HUES48 (cell line): ENCODE measurements around the gene STARD8.
"Not testable (repeated sequence)": the region's sequence is repeated elsewhere in the genome, so short reads cannot be mapped to it uniquely, and the experiment has no call there.

Experiments
- H3K27ac ChIP-seq: one replicate; pipeline ENCODE4 v1.7.0; 2013; ENCODE audit warnings: low read depth, low read length, inconsistent platforms
- H3K27me3 ChIP-seq: 2 replicates; pipeline ENCODE4 v1.6.1; 2013; ENCODE audit warnings: mild to moderate bottlenecking, low read length; ENCODE audit not compliant: control insufficient read depth, insufficient read depth
- H3K36me3 ChIP-seq: 2 replicates; pipeline ENCODE4 v1.6.1; 2013; ENCODE audit warnings: low read length; ENCODE audit not compliant: control insufficient read depth, insufficient read depth
- H3K4me1 ChIP-seq: 2 replicates; pipeline ENCODE4 v1.6.1; 2013; ENCODE audit warnings: mild to moderate bottlenecking, low read length; ENCODE audit not compliant: control insufficient read depth, insufficient read depth
- H3K4me3 ChIP-seq: 2 replicates; pipeline ENCODE4 v1.5.1; 2013; ENCODE audit warnings: mild to moderate bottlenecking, low read depth, low read length
- H3K9ac ChIP-seq: 2 replicates; pipeline ENCODE4 v1.6.1; 2013; ENCODE audit warnings: mild to moderate bottlenecking, low read depth, low read length, moderate library complexity
- H3K9me3 ChIP-seq: 2 replicates; pipeline ENCODE4 v1.6.1; 2013; ENCODE audit warnings: low read length; ENCODE audit not compliant: control insufficient read depth, insufficient read depth

Gene STARD8

DNA sequence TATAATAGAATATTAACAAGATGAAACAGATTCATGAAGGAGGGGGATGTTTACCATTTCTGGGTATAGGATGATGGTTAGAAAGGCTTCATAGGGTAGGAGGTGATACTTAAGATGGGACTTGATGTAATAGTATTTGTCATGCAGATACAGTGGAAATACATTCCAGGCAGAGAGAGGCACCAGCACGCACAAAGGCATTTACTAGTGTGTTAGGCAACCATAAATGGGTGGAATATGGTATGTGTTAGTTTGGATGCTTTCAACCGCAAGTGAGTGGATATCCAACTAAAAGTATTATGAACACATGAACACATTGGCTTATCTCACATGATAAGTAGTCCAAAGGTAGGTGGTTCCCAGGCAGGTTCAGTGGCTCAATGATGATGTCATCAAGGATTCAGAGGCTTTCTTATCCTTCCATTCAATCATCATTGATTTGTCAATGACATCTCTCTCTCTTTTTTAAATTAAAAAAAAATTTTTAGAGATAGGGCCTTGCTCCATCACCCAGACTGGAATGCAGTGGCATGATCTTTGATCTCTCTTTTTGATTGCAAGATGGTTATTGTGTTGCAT is 12.7 kb upstream of the STARD8 start:
- no peaks in the 10 kb centered on the region for H3K36me3 ChIP-seq
- no peak overlapping the region for H3K4me3 ChIP-seq
- no peaks in the 10 kb centered on the region for H3K4me1 ChIP-seq
- no peak overlapping the region for H3K9ac ChIP-seq
- H3K27ac ChIP-seq, result no peak overlapping the region
- peaks cover 24% of the 10 kb centered on the region for H3K9me3 ChIP-seq
- H3K27me3 ChIP-seq, result no peaks in the 10 kb centered on the region

- peaks cover 41% of the 10 kb centered on the region; the same call in 1 of the 2 replicates for H3K9me3 ChIP-seq
These were observed 6.8 kb upstream of the STARD8 start for GRCh38 chrX:68640661-68641060.

GRCh38 chrX:68644861-68645260 is 2.6 kb upstream of the STARD8 start:
- H3K27me3 ChIP-seq, result peaks cover 3% of the 10 kb centered on the region; the same call in 1 of the 2 replicates
- peaks cover 36% of the 10 kb centered on the region; the same call in 1 of the 2 replicates for H3K9me3 ChIP-seq
- H3K9ac ChIP-seq, result no peak overlapping the region
- H3K36me3 ChIP-seq, result no peaks in the 10 kb centered on the region
- H3K27ac ChIP-seq, result no peak overlapping the region
- peaks cover 5% of the 10 kb centered on the region; the same call in 1 of the 2 replicates for H3K4me1 ChIP-seq
- no peak overlapping the region for H3K4me3 ChIP-seq

More at GRCh38 chrX:68640661-68641060, 6.8 kb upstream of the STARD8 start:
- Histone ChIP-seq H3K9ac (no peak overlapping the region), H3K36me3 (no peaks in the 10 kb centered on the region), H3K4me1 (no peaks in the 10 kb centered on the region), H3K27ac (no peak overlapping the region), H3K27me3 (no peaks in the 10 kb centered on the region), H3K4me3 (no peak overlapping the region)

- H3K27me3 ChIP-seq, result peaks cover 3% of the 10 kb centered on the region; the same call in 1 of the 2 replicates
- peaks cover 5% of the 10 kb centered on the region; the same call in 1 of the 2 replicates for H3K4me1 ChIP-seq
These were observed 1.0 kb upstream of the STARD8 start for GRCh38 chrX:68646421-68646820.

GRCh38 chrX:68648960-68649359 is 1.5 kb downstream of the STARD8 start:
- Histone ChIP-seq H3K4me3 (no peak overlapping the region), H3K9ac (no peak overlapping the region), H3K27me3 (peaks cover 3% of the 10 kb centered on the region; the same call in 1 of the 2 replicates), H3K27ac (peak overlapping the region; percentile 24), H3K4me1 (peaks cover 5% of the 10 kb centered on the region; the same call in 1 of the 2 replicates), H3K36me3 (no peaks in the 10 kb centered on the region), H3K9me3 (peaks cover 36% of the 10 kb centered on the region; the same call in 1 of the 2 replicates)

More at GRCh38 chrX:68646421-68646820, 1.0 kb upstream of the STARD8 start:
- H3K27ac ChIP-seq, result no peak overlapping the region
- no peak overlapping the region for H3K9ac ChIP-seq
- H3K9me3 ChIP-seq, result peaks cover 33% of the 10 kb centered on the region; the same call in 1 of the 2 replicates
- H3K36me3 ChIP-seq, result no peaks in the 10 kb centered on the region
- H3K4me3 ChIP-seq, result no peak overlapping the region

DNA sequence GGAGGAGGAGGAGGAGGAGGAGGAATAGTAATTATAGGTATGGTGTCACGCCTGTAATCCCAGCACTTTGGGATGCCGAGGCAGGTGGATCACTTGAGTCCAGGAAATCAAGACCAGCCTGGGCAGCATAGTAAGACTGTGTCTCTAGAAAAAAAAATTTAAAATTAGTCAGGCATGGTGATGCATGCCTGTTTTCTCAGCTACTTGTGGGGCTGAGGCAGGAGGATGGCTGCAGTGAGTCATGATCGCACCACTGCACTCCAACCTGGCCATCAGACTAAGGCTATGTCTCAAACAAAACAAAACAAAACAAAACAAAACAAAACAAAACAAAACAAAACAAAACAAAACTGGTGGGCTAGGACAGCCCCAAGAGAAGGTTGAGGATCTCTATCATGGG is 3.0 kb downstream of the STARD8 start:
- H3K4me3 ChIP-seq, result no peak overlapping the region
- peaks cover 5% of the 10 kb centered on the region; the same call in 1 of the 2 replicates for H3K4me1 ChIP-seq
- H3K36me3 ChIP-seq, result no peaks in the 10 kb centered on the region
- peaks cover 3% of the 10 kb centered on the region; the same call in 1 of the 2 replicates for H3K27me3 ChIP-seq
- H3K9ac ChIP-seq, result no peak overlapping the region
- H3K27ac ChIP-seq, result no peak overlapping the region
- H3K9me3 ChIP-seq, result peaks cover 38% of the 10 kb centered on the region; the same call in 1 of the 2 replicates

DNA sequence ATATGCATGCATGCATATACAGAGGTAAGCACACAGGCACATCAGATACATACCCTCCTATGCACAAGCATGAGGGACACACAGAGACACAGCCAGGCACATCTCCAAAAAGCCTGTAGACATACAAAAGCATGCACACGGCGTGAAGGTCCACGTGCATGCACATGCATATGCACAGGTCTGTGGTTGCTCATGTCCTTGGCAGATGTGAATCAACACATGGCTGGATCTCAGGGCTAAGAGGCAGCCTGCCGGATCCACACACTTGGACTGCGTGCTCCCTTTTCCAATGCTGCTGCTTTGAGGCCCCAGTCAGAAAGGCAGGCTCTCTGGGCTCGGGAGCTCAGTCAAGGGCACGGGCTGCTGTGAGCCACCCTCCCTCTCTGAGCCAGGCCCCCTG is 3.6 kb downstream of the STARD8 start:
- Histone ChIP-seq H3K4me3 (no peak overlapping the region), H3K27me3 (peaks cover 3% of the 10 kb centered on the region; the same call in 1 of the 2 replicates), H3K27ac (no peak overlapping the region), H3K9me3 (peaks cover 34% of the 10 kb centered on the region; the same call in 1 of the 2 replicates), H3K9ac (no peak overlapping the region), H3K4me1 (peaks cover 5% of the 10 kb centered on the region; the same call in 1 of the 2 replicates), H3K36me3 (no peaks in the 10 kb centered on the region)

GRCh38 chrX:68652326-68653170 is 5.1 kb downstream of the STARD8 start:
- H3K4me1 ChIP-seq, result peaks cover 5% of the 10 kb centered on the region; the same call in 1 of the 2 replicates
- peaks cover 36% of the 10 kb centered on the region; the same call in 1 of the 2 replicates for H3K9me3 ChIP-seq
- no peaks in the 10 kb centered on the region for H3K27me3 ChIP-seq
- H3K4me3 ChIP-seq, result no peak overlapping the region
- H3K36me3 ChIP-seq, result no peaks in the 10 kb centered on the region
- no peak overlapping the region for H3K9ac ChIP-seq
- H3K27ac ChIP-seq, result no peak overlapping the region

- Histone ChIP-seq H3K9me3 (peaks cover 44% of the 10 kb centered on the region; the same call in 1 of the 2 replicates), H3K9ac (no peak overlapping the region), H3K36me3 (no peaks in the 10 kb centered on the region), H3K27ac (no peak overlapping the region), H3K27me3 (no peaks in the 10 kb centered on the region), H3K4me1 (peaks cover 4% of the 10 kb centered on the region; the same call in 1 of the 2 replicates), H3K4me3 (no peak overlapping the region)
These were observed 7.2 kb downstream of the STARD8 start for GRCh38 chrX:68654693-68655092.

DNA sequence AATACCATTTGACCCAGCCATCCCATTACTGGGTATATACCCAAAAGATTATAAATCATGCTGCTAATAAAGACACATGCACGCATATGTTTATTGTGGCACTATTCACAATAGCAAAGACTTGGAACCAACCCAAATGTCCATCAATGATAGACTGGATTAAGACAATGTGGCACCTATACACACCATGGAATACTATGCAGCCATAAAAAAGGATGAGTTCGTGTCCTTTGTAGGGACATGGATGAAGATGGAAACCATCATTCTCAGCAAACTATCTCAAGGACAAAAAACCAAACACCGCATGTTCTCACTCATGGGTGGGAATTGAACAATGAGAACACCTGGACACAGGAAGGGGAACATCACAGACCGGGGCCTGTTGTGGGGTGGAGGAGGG is 9.0 kb downstream of the STARD8 start:
- not testable (repeated sequence) for H3K27me3 ChIP-seq, H3K9ac ChIP-seq, H3K27ac ChIP-seq, H3K4me1 ChIP-seq, H3K36me3 ChIP-seq, H3K4me3 ChIP-seq
- peaks cover 36% of the 10 kb centered on the region; the same call in 1 of the 2 replicates for H3K9me3 ChIP-seq
